ENCODE results near the gene EVPL. TPM values are rescaled to one million over a fixed set of nuclear protein-coding genes. Genes with fewer than 3 reads are reported as not detected.

The EVPL gene
- polyA plus RNA-seq, 1 experiment = not detected

DNA sequence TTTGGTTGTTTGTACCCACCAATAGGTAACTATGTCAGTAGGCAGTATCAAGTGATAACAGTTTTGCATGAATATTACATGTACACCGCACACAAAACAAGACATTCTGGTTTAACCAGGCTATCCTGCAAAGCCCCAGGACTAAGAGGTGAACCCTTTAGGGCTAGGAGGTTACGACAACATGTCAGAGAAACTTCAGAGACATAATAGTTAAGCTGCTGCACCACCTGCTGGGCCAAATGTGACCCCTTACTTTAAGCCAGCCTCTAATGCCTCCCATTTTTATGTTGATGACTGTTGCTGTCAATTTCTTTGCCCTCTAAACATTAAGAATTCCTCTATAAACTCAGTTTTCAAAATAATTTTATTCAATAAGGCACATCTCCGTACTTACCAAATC is 29.8 kb upstream of the EVPL start:
- no peaks in the 10 kb centered on the region for H3K27me3 ChIP-seq (ENCODE audit: control insufficient read depth, insufficient read depth, low read length)
- peaks cover 28% of the 10 kb centered on the region for H3K36me3 ChIP-seq (ENCODE audit: control insufficient read depth, insufficient read depth, low read length)
- no peak for TF ChIP-seq CTCF (IDR thresholded peaks at IDR 0.05; ENCODE audit: insufficient read depth, low read depth, low read length)
- ChIA-PET POLR2A (no interaction called here), CTCF (interaction anchor here (0.6 to 1.6 kb wide), 2 partner anchors 10 to 64 kb away, joined by 3 to 4 read pairs; no protein-coding TSS in a partner anchor)
- H3K4me3 ChIP-seq (ENCODE audit: low read depth, low read length) = no peak overlapping the region
- no peak for DNase-seq (ENCODE audit: low read depth)

DNA sequence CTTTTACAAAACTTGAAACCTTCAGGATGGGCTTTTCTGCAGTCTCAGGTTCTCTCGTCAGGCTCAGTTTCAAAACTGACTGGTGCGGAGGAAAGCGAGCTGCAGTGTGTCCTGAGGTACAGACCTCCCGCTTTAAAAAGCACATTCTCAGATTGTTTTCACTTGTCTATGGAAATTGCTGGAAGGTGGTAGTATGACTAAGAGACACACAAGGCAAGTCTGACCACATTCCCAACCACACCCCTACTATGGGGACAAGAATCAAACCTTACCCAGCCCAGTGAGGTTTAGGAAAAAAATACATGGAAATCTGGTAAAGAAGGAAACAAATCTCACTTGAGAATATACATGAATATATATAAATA is 27.0 kb upstream of the EVPL start:
- Histone ChIP-seq H3K27me3 (ENCODE audit: control insufficient read depth, insufficient read depth, low read length) (no peaks in the 10 kb centered on the region), H3K4me3 (ENCODE audit: low read depth, low read length) (no peak overlapping the region), H3K36me3 (ENCODE audit: control insufficient read depth, insufficient read depth, low read length) (peaks cover 29% of the 10 kb centered on the region)
- ChIA-PET POLR2A (no interaction called here), CTCF (interaction anchor here (1.2 kb wide), 1 partner anchor 38 kb away, joined by 3 read pairs; no protein-coding TSS in a partner anchor)
- no peak for DNase-seq (ENCODE audit: low read depth)
- no peak for TF ChIP-seq CTCF (IDR thresholded peaks at IDR 0.05; ENCODE audit: insufficient read depth, low read depth, low read length)

- TF ChIP-seq CTCF (IDR thresholded peaks at IDR 0.05; ENCODE audit: insufficient read depth, low read depth, low read length) = no peak
- peaks cover 26% of the 10 kb centered on the region for H3K36me3 ChIP-seq (ENCODE audit: control insufficient read depth, insufficient read depth, low read length)
- no peak for DNase-seq (ENCODE audit: low read depth)
- ChIA-PET CTCF (interaction anchor here (0.5 kb wide), 1 partner anchor 65 kb away, joined by 3 read pairs; no protein-coding TSS in a partner anchor), POLR2A (no interaction called here)
- no peak overlapping the region for H3K4me3 ChIP-seq (ENCODE audit: low read depth, low read length)
- no peaks in the 10 kb centered on the region for H3K27me3 ChIP-seq (ENCODE audit: control insufficient read depth, insufficient read depth, low read length)
These were observed 26.4 kb upstream of the EVPL start for GRCh38 chr17:76053246-76054111.

DNA sequence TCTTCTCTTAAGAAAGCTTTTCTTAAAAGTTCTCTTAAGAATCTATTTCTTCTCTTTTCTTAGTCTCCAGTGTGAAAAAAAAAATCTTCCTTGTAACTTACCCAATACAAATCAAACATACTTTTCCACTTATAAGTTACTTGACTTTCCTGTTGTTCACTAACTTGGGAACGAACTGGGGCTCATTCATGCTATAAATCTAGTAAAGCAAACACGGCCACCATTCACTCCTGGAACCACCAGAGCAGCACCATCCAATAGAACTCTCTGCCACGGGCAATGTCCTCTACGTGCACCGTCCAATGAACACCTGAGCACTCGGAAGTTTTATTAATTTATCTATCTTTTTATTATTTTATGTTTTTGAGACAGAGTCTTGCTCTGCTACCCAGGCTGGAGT is 24.5 kb upstream of the EVPL start:
- no peak for TF ChIP-seq CTCF (IDR thresholded peaks at IDR 0.05; ENCODE audit: insufficient read depth, low read depth, low read length)
- H3K4me3 ChIP-seq (ENCODE audit: low read depth, low read length) = no peak overlapping the region
- H3K36me3 ChIP-seq (ENCODE audit: control insufficient read depth, insufficient read depth, low read length) = peaks cover 25% of the 10 kb centered on the region
- no peaks in the 10 kb centered on the region for H3K27me3 ChIP-seq (ENCODE audit: control insufficient read depth, insufficient read depth, low read length)
- no peak for DNase-seq (ENCODE audit: low read depth)
- CTCF ChIA-PET = no interaction called here
- POLR2A ChIA-PET = no interaction called here

DNA sequence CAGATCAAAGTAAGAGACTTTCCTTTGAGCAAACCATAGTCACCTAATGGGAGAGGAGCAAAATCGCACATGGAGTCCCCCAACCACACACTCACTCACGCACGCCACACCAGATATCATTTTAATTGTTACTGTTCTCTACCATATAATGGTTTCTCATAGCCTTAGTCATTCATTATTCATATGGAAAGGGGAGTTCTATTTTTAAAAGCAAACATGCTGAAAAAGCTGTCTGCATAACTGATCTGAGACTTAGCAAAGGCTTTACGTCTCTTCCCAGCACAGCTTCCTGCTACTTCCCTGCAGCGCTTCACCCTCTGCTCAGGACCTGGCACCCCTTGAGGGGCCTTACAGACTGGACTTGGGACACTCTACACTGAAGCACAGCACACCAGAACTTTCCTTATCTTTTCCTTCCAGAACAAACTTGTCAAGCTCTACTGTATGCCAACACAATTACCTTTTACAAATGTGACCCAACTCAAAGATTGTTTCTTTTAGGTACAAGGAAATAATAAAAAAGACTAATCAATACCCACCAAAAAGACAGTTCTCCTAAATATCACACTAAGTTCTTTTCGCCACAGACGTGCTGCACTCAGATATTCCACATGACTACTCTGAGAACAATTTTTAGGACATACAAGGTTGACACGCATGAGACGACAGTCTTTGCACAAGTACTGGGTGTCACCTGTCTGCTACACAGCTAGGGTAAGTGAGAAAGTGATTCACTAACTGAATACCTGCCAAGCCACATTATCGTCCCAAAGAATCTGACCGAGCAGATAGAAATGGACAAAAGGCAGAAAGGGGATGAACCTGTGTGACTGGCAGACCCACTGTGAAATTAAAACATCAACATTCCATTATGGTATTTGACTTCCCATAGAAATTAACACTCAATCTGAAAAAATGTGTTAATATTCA is 23.7 kb upstream of the EVPL start:
- TF ChIP-seq CTCF (IDR thresholded peaks at IDR 0.05; ENCODE audit: insufficient read depth, low read depth, low read length) = no peak
- Histone ChIP-seq H3K27me3 (ENCODE audit: control insufficient read depth, insufficient read depth, low read length) (no peaks in the 10 kb centered on the region), H3K4me3 (ENCODE audit: low read depth, low read length) (no peak overlapping the region), H3K36me3 (ENCODE audit: control insufficient read depth, insufficient read depth, low read length) (peaks cover 24% of the 10 kb centered on the region)
- POLR2A ChIA-PET = no interaction called here
- CTCF ChIA-PET = interaction anchor here (1.1 to 2.5 kb wide), 2 partner anchors 15 to 36 kb away, joined by 3 to 7 read pairs; no protein-coding TSS in a partner anchor
- no peak for DNase-seq (ENCODE audit: low read depth)
